ENCODE results near the gene CGRRF1. TPM values are rescaled to one million over a fixed set of nuclear protein-coding genes. Genes with fewer than 3 reads are reported as not detected.
A peak's percentile ranks its signal among the peaks of the same experiment; 100 is the strongest.

Gene CGRRF1
- total and polyA plus RNA-seq, 10 of the 15 experiments (the other 5 are each of a cell fraction or from before 2014, with no cell fraction given) = 5.5 to 47.7 (median 13.5) TPM

- BruUV-seq (replicated peaks) = no TSS peak
- POLR2A ChIA-PET = no interaction called here
- H4K20me1 ChIP-seq (ENCODE audit: control insufficient read depth, insufficient read depth) = no peaks in the 10 kb centered on the region
- H3K4me1 ChIP-seq (ENCODE audit: control insufficient read depth, insufficient read depth, low read length) = no peaks in the 10 kb centered on the region
- H3K79me2 ChIP-seq (ENCODE audit: control insufficient read depth, insufficient read depth, low read length) = no peaks in the 10 kb centered on the region
- H3K27ac ChIP-seq (ENCODE audit: control insufficient read depth, insufficient read depth) = no peak overlapping the region
- CTCF ChIA-PET = no interaction called here
- no peak overlapping the region for H2AFZ ChIP-seq (ENCODE audit: control insufficient read depth, low read depth, low read length)
- H3K4me3 ChIP-seq = no peak overlapping the region
- WGBS (ENCODE audit: insufficient coverage, insufficient replicate concordance, low lambda C conversion rate, missing lambda C conversion rate) = 94% methylated on average over 3 of the region's 3 CpGs
- ATAC-seq (peak; percentile 50), FAIRE-seq (no peak), DNase-seq (ENCODE audit: low read depth, low spot score) (no peak)
- H3K36me3 ChIP-seq (ENCODE audit: control insufficient read depth in 2 of 2, insufficient read depth in 2 of 2, low read length in 1 of 2) = no peaks in the 10 kb centered on the region
- RAD21 ChIA-PET (ENCODE audit: unreplicated experiment) = no interaction called here
- H3K27me3 ChIP-seq (replicated peaks in 1 of 2; ENCODE audit: control insufficient read depth in 2 of 2, insufficient read depth in 2 of 2, low read length in 1 of 2) = no peaks in the 10 kb centered on the region
- no peaks in the 10 kb centered on the region for H3K9me3 ChIP-seq (replicated peaks; ENCODE audit: control insufficient read depth, insufficient read depth, low read length)
- no peak overlapping the region for H3K4me2 ChIP-seq (ENCODE audit: control insufficient read depth, insufficient read depth)
- no peak overlapping the region for H3K9ac ChIP-seq (ENCODE audit: control insufficient read depth, insufficient read depth, low read length)
- in situ Hi-C loops (cut with MboI) (no loop called here), intact Hi-C loops (cut with micrococcal nuclease; ENCODE audit: unreplicated experiment) (no loop called here)
- SMC1A ChIA-PET (ENCODE audit: uncharacterized antibody, unreplicated experiment) = no interaction called here
- TF ChIP-seq IKZF2 (IDR thresholded peaks at IDR 0.05) (no peak), MLLT1 (IDR thresholded peaks at IDR 0.05) (no peak), NRF1 (conservative IDR thresholded peaks at IDR 0.05; ENCODE audit: low read depth, low read length) (no peak), ATF7 (IDR thresholded peaks at IDR 0.05; ENCODE audit: low read depth) (peak; percentile 79), YY1 (IDR thresholded peaks at IDR 0.05; ENCODE audit: low read depth, low read length) (no peak)
These were observed 75.5 kb downstream of the CGRRF1 start for GRCh38 chr14:54585214-54585613.

Other genes with a start within 250 kb of the CGRRF1 start
- 71.0 and 86.9 TPM in 2 replicates for gene CDKN3, start 112.9 kb upstream of the CGRRF1 start, total RNA-seq (2014; rRNA removed)
- 99.5 and 99.6 TPM in 2 replicates for gene CDKN3, start 112.9 kb upstream of the CGRRF1 start, total RNA-seq (2014; rRNA removed; fragmentation: Illumina TruSeq; extraction: Trizol)
- 54.9 and 61.8 TPM in 2 replicates for gene CDKN3, start 112.9 kb upstream of the CGRRF1 start, total RNA-seq (2021)
- 111 and 155 TPM in 2 replicates for gene CDKN3, start 112.9 kb upstream of the CGRRF1 start, polyA plus RNA-seq (2011; rRNA removed)
- 111 and 118 TPM in 2 replicates for gene CDKN3, start 112.9 kb upstream of the CGRRF1 start, polyA plus RNA-seq (2014; fragmentation: Illumina TruSeq; extraction: Trizol)
- 100 to 1,000 TPM; 173 to 197 TPM for gene CDKN3, start 112.9 kb upstream of the CGRRF1 start, polyA plus RNA-seq (2014; fragmentation: Nextera tagmentation; extraction: Ambion mirVana)
- 63.4 and 97.0 TPM in 2 replicates for gene CDKN3, start 112.9 kb upstream of the CGRRF1 start, polyA plus RNA-seq (2014; rRNA removed)
- gene CDKN3, start 112.9 kb upstream of the CGRRF1 start, polyA plus RNA-seq (2016; fragmentation: Nextera tagmentation; extraction: Ambion mirVana) = 100 to 1,000 TPM; 149 to 167 TPM
- 48.9 and 51.9 TPM in 2 replicates for gene CNIH1, start 68.5 kb upstream of the CGRRF1 start, total RNA-seq (2014; rRNA removed)
- 56.9 and 60.8 TPM in 2 replicates for gene CNIH1, start 68.5 kb upstream of the CGRRF1 start, total RNA-seq (2014; rRNA removed; fragmentation: Illumina TruSeq; extraction: Trizol)
- gene CNIH1, start 68.5 kb upstream of the CGRRF1 start, total RNA-seq (2021) = 64.5 and 66.0 TPM in 2 replicates
- 202 and 230 TPM in 2 replicates for gene CNIH1, start 68.5 kb upstream of the CGRRF1 start, polyA plus RNA-seq (2011; rRNA removed)
- 97.0 and 109 TPM in 2 replicates for gene CNIH1, start 68.5 kb upstream of the CGRRF1 start, polyA plus RNA-seq (2014; fragmentation: Illumina TruSeq; extraction: Trizol)
- gene CNIH1, start 68.5 kb upstream of the CGRRF1 start, polyA plus RNA-seq (2014; fragmentation: Nextera tagmentation; extraction: Ambion mirVana) = 100 to 1,000 TPM; 206 to 274 TPM
- 73.1 and 86.2 TPM in 2 replicates for gene CNIH1, start 68.5 kb upstream of the CGRRF1 start, polyA plus RNA-seq (2014; rRNA removed)
- 100 to 1,000 TPM; 110 to 112 TPM for gene CNIH1, start 68.5 kb upstream of the CGRRF1 start, polyA plus RNA-seq (2016; fragmentation: Nextera tagmentation; extraction: Ambion mirVana)
- gene GMFB, start 20.9 kb upstream of the CGRRF1 start, total RNA-seq (2014; rRNA removed) = 42.4 and 63.9 TPM in 2 replicates
- 58.2 and 59.7 TPM in 2 replicates for gene GMFB, start 20.9 kb upstream of the CGRRF1 start, total RNA-seq (2014; rRNA removed; fragmentation: Illumina TruSeq; extraction: Trizol)
- 51.3 and 52.5 TPM in 2 replicates for gene GMFB, start 20.9 kb upstream of the CGRRF1 start, total RNA-seq (2021)
- 32.8 and 56.3 TPM in 2 replicates for gene GMFB, start 20.9 kb upstream of the CGRRF1 start, polyA plus RNA-seq (2011; rRNA removed)
- gene GMFB, start 20.9 kb upstream of the CGRRF1 start, polyA plus RNA-seq (2014; fragmentation: Illumina TruSeq; extraction: Trizol) = 50.2 and 69.5 TPM in 2 replicates
- 10 to 100 TPM; 29.8 to 51.9 TPM for gene GMFB, start 20.9 kb upstream of the CGRRF1 start, polyA plus RNA-seq (2014; fragmentation: Nextera tagmentation; extraction: Ambion mirVana)
- 29.3 and 32.8 TPM in 2 replicates for gene GMFB, start 20.9 kb upstream of the CGRRF1 start, polyA plus RNA-seq (2014; rRNA removed)
- gene GMFB, start 20.9 kb upstream of the CGRRF1 start, polyA plus RNA-seq (2016; fragmentation: Nextera tagmentation; extraction: Ambion mirVana) = 10 to 100 TPM; 68.0 to 71.0 TPM
- 0.38 and 0.40 TPM in 2 replicates for gene SAMD4A, start 57.2 kb downstream of the CGRRF1 start, total RNA-seq (2014; rRNA removed)
- gene SAMD4A, start 57.2 kb downstream of the CGRRF1 start, total RNA-seq (2014; rRNA removed; fragmentation: Illumina TruSeq; extraction: Trizol) = 0.18 and 0.40 TPM in 2 replicates
- gene SAMD4A, start 57.2 kb downstream of the CGRRF1 start, total RNA-seq (2021) = 0.48 and 0.56 TPM in 2 replicates
- 0.22 and 0.39 TPM in 2 replicates for gene SAMD4A, start 57.2 kb downstream of the CGRRF1 start, polyA plus RNA-seq (2011; rRNA removed)
- gene SAMD4A, start 57.2 kb downstream of the CGRRF1 start, polyA plus RNA-seq (2014; fragmentation: Illumina TruSeq; extraction: Trizol) = 0.17 and 0.26 TPM in 2 replicates
- gene SAMD4A, start 57.2 kb downstream of the CGRRF1 start, polyA plus RNA-seq (2014; fragmentation: Nextera tagmentation; extraction: Ambion mirVana) = under 1 TPM; 0.29 to 0.33 TPM
- gene SAMD4A, start 57.2 kb downstream of the CGRRF1 start, polyA plus RNA-seq (2014; rRNA removed) = 0.18 and 0.49 TPM in 2 replicates
- under 1 TPM; 0.05 to 0.12 TPM for gene SAMD4A, start 57.2 kb downstream of the CGRRF1 start, polyA plus RNA-seq (2016; fragmentation: Nextera tagmentation; extraction: Ambion mirVana)

Data from GM12878 (cell line).